T-helper 1 cell treated with Interleukin-12 subunit alpha and Interleukin-12 subunit beta and Interleukin-4 antibody, amounts not matched to agents 30 μg/mL and 1 μg/mL, for 36 hours (primary cell): Measurements from ENCODE around the gene LRRC26.
A peak's percentile ranks its signal among the peaks of the same experiment; 100 is the strongest.

Experiments used
- H3K27ac Mint-ChIP-seq: one replicate; pipeline ENCODE4 v1.8.0; 2021; ENCODE audit warnings: mild to moderate bottlenecking, mixed read lengths
- H3K27me3 Mint-ChIP-seq: one replicate; pipeline ENCODE4 v1.8.0; 2021; ENCODE audit warnings: low read depth, mixed read lengths
- H3K36me3 Mint-ChIP-seq: one replicate; pipeline ENCODE4 v1.8.0; 2021; ENCODE audit warnings: low read depth, mixed read lengths
- H3K4me1 Mint-ChIP-seq: one replicate; pipeline ENCODE4 v1.8.0; 2021; ENCODE audit warnings: low read depth, mixed read lengths
- H3K4me3 Mint-ChIP-seq: one replicate; pipeline ENCODE4 v1.8.0; 2021; ENCODE audit warnings: mild to moderate bottlenecking, moderate library complexity, mixed read lengths
- H3K9me3 Mint-ChIP-seq: one replicate; pipeline ENCODE4 v1.8.0; 2021; ENCODE audit warnings: mixed read lengths

The LRRC26 gene

GRCh38 chr9:137160716-137161557 lies 8.9 kb downstream of the LRRC26 start:
- no peak overlapping the region for H3K27ac Mint-ChIP-seq
- no peak overlapping the region for H3K4me3 Mint-ChIP-seq
- peaks cover 11% of the 10 kb centered on the region for H3K4me1 Mint-ChIP-seq
- no peaks in the 10 kb centered on the region for H3K36me3 Mint-ChIP-seq
- peaks cover 23% of the 10 kb centered on the region for H3K27me3 Mint-ChIP-seq
- H3K9me3 Mint-ChIP-seq = no peaks in the 10 kb centered on the region

- H3K4me1 Mint-ChIP-seq = peaks cover 11% of the 10 kb centered on the region
- H3K27me3 Mint-ChIP-seq = peaks cover 26% of the 10 kb centered on the region
- no peak overlapping the region for H3K4me3 Mint-ChIP-seq
- no peaks in the 10 kb centered on the region for H3K36me3 Mint-ChIP-seq
- no peaks in the 10 kb centered on the region for H3K9me3 Mint-ChIP-seq
- peak overlapping the region; percentile 36 for H3K27ac Mint-ChIP-seq
Measured at GRCh38 chr9:137160054-137160425, 9.8 kb downstream of the LRRC26 start.

GRCh38 chr9:137159105-137160053 lies 10.5 kb downstream of the LRRC26 start:
- H3K4me3 Mint-ChIP-seq = no peak overlapping the region
- no peaks in the 10 kb centered on the region for H3K36me3 Mint-ChIP-seq
- H3K27ac Mint-ChIP-seq = peak overlapping the region; percentile 36
- H3K4me1 Mint-ChIP-seq = peaks cover 11% of the 10 kb centered on the region
- no peaks in the 10 kb centered on the region for H3K9me3 Mint-ChIP-seq
- H3K27me3 Mint-ChIP-seq = peaks cover 31% of the 10 kb centered on the region

GRCh38 chr9:137158625-137159024 lies 11.2 kb downstream of the LRRC26 start:
- Mint-ChIP-seq H3K27ac (no peak overlapping the region), H3K4me3 (no peak overlapping the region), H3K36me3 (no peaks in the 10 kb centered on the region), H3K27me3 (peaks cover 31% of the 10 kb centered on the region), H3K4me1 (peaks cover 11% of the 10 kb centered on the region), H3K9me3 (no peaks in the 10 kb centered on the region)

GRCh38 chr9:137157618-137158415 lies 12.0 kb downstream of the LRRC26 start:
- Mint-ChIP-seq H3K36me3 (no peaks in the 10 kb centered on the region), H3K4me1 (peaks cover 11% of the 10 kb centered on the region), H3K9me3 (no peaks in the 10 kb centered on the region), H3K27me3 (peaks cover 31% of the 10 kb centered on the region), H3K27ac (peak overlapping the region; percentile 5), H3K4me3 (no peak overlapping the region)

- peak overlapping the region; percentile 63 for H3K4me3 Mint-ChIP-seq
- H3K27me3 Mint-ChIP-seq = peaks cover 31% of the 10 kb centered on the region
- no peaks in the 10 kb centered on the region for H3K36me3 Mint-ChIP-seq
Measured at GRCh38 chr9:137156567-137157375, 13.1 kb downstream of the LRRC26 start.

GRCh38 chr9:137152844-137153405 lies 16.9 kb downstream of the LRRC26 start:
- Mint-ChIP-seq H3K36me3 (no peaks in the 10 kb centered on the region), H3K4me1 (peaks cover 14% of the 10 kb centered on the region), H3K27me3 (peaks cover 13% of the 10 kb centered on the region), H3K4me3 (no peak overlapping the region), H3K27ac (no peak overlapping the region), H3K9me3 (no peaks in the 10 kb centered on the region)

More at GRCh38 chr9:137156567-137157375, 13.1 kb downstream of the LRRC26 start:
- H3K27ac Mint-ChIP-seq = no peak overlapping the region
- no peaks in the 10 kb centered on the region for H3K9me3 Mint-ChIP-seq
- peaks cover 11% of the 10 kb centered on the region for H3K4me1 Mint-ChIP-seq

- peak overlapping the region; percentile 80 for H3K27ac Mint-ChIP-seq
- peaks cover 8% of the 10 kb centered on the region for H3K27me3 Mint-ChIP-seq
- no peaks in the 10 kb centered on the region for H3K36me3 Mint-ChIP-seq
Measured at GRCh38 chr9:137150617-137151457, 19.0 kb downstream of the LRRC26 start.

GRCh38 chr9:137149942-137150616 lies 19.8 kb downstream of the LRRC26 start:
- Mint-ChIP-seq H3K9me3 (no peaks in the 10 kb centered on the region), H3K27me3 (peaks cover 5% of the 10 kb centered on the region), H3K4me1 (peaks cover 10% of the 10 kb centered on the region), H3K4me3 (no peak overlapping the region), H3K36me3 (no peaks in the 10 kb centered on the region), H3K27ac (no peak overlapping the region)

More at GRCh38 chr9:137150617-137151457, 19.0 kb downstream of the LRRC26 start:
- no peaks in the 10 kb centered on the region for H3K9me3 Mint-ChIP-seq
- no peak overlapping the region for H3K4me3 Mint-ChIP-seq
- peaks cover 10% of the 10 kb centered on the region for H3K4me1 Mint-ChIP-seq

GRCh38 chr9:137149363-137149762 lies 20.5 kb downstream of the LRRC26 start:
- Mint-ChIP-seq H3K4me1 (peaks cover 10% of the 10 kb centered on the region), H3K27ac (no peak overlapping the region), H3K9me3 (no peaks in the 10 kb centered on the region), H3K4me3 (no peak overlapping the region), H3K36me3 (no peaks in the 10 kb centered on the region), H3K27me3 (no peaks in the 10 kb centered on the region)

GRCh38 chr9:137148661-137149060 lies 21.2 kb downstream of the LRRC26 start:
- no peaks in the 10 kb centered on the region for H3K9me3 Mint-ChIP-seq
- no peaks in the 10 kb centered on the region for H3K36me3 Mint-ChIP-seq

GRCh38 chr9:137148242-137148641 lies 21.6 kb downstream of the LRRC26 start:
- Mint-ChIP-seq H3K36me3 (no peaks in the 10 kb centered on the region), H3K27me3 (no peaks in the 10 kb centered on the region), H3K9me3 (no peaks in the 10 kb centered on the region), H3K27ac (no peak overlapping the region), H3K4me3 (no peak overlapping the region), H3K4me1 (peaks cover 10% of the 10 kb centered on the region)

More at GRCh38 chr9:137148661-137149060, 21.2 kb downstream of the LRRC26 start:
- Mint-ChIP-seq H3K4me3 (no peak overlapping the region), H3K27me3 (no peaks in the 10 kb centered on the region), H3K4me1 (peaks cover 10% of the 10 kb centered on the region), H3K27ac (no peak overlapping the region)
